Activated T-helper 1 cell treated with Interleukin-2 at 50 U/mL for 16 hours (primary cell): ENCODE data around the gene PTPRN2.

ENCODE experiments used
- DNase-seq: peaks from one replicate; pipeline ENCODE4 v3.0.0-alpha.2; 2020; ENCODE audit warnings: low read depth

PTPRN2 gene

GRCh38 chr7:158489462-158490155 lies 98.0 kb downstream of the PTPRN2 start:
- no peak for DNase-seq

GRCh38 chr7:158488181-158488971 lies 99.2 kb downstream of the PTPRN2 start:
- DNase-seq, result no peak

- no peak for DNase-seq
Observed at GRCh38 chr7:158487631-158488151, 99.9 kb downstream of the PTPRN2 start.

- DNase-seq, result no peak
Observed at GRCh38 chr7:158486919-158487318, 100.7 kb downstream of the PTPRN2 start.

GRCh38 chr7:158484801-158485531 lies 102.7 kb downstream of the PTPRN2 start:
- DNase-seq, result no peak

- DNase-seq, result no peak
Observed at GRCh38 chr7:158482480-158482879, 105.1 kb downstream of the PTPRN2 start.

- DNase-seq, result no peak
Observed at GRCh38 chr7:158479664-158480025, 108.0 kb downstream of the PTPRN2 start.

GRCh38 chr7:158479021-158479663 lies 108.5 kb downstream of the PTPRN2 start:
- DNase-seq, result no peak

- no peak for DNase-seq
Observed at GRCh38 chr7:158477866-158478265, 109.8 kb downstream of the PTPRN2 start.

GRCh38 chr7:158476331-158476932 lies 111.2 kb downstream of the PTPRN2 start:
- DNase-seq, result no peak

GRCh38 chr7:158475679-158476052 lies 112.0 kb downstream of the PTPRN2 start:
- no peak for DNase-seq

GRCh38 chr7:158475036-158475678 lies 112.5 kb downstream of the PTPRN2 start:
- DNase-seq, result no peak

- DNase-seq, result no peak
Observed at GRCh38 chr7:158474488-158474887, 113.1 kb downstream of the PTPRN2 start.

- DNase-seq, result no peak
Observed at GRCh38 chr7:158473946-158474345, 113.7 kb downstream of the PTPRN2 start.

GRCh38 chr7:158473221-158473620 lies 114.4 kb downstream of the PTPRN2 start:
- no peak for DNase-seq

- no peak for DNase-seq
Observed at GRCh38 chr7:158472596-158472995, 115.0 kb downstream of the PTPRN2 start.

- DNase-seq, result no peak
Observed at GRCh38 chr7:158471716-158472115, 115.9 kb downstream of the PTPRN2 start.

- no peak for DNase-seq
Observed at GRCh38 chr7:158470336-158470735, 117.3 kb downstream of the PTPRN2 start.

GRCh38 chr7:158469396-158470051 lies 118.1 kb downstream of the PTPRN2 start:
- DNase-seq, result no peak

- DNase-seq, result no peak
Observed at GRCh38 chr7:158468700-158469296, 118.8 kb downstream of the PTPRN2 start.
